ENCODE results near the gene MACROD1. TPM values are rescaled to one million over a fixed set of nuclear protein-coding genes. Genes with fewer than 3 reads are reported as not detected.

The MACROD1 gene
- total RNA-seq, 1 experiment from 2014 or later = 26.3 TPM

- H3K36me3 ChIP-seq = no peaks in the 10 kb centered on the region
- no peaks in the 10 kb centered on the region for H3K27me3 ChIP-seq
- H3K4me3 ChIP-seq = no peak overlapping the region
- peak in 1 of 2 experiments; percentile 43 for DNase-seq
- peaks cover 3% of the 10 kb centered on the region; the same call in 1 of the 2 replicates for H3K4me1 ChIP-seq
- H3K27ac ChIP-seq = no peak overlapping the region
- no peaks in the 10 kb centered on the region for H3K9me3 ChIP-seq (replicated peaks)
Observed at GRCh38 chr11:64040684-64041322, 125.1 kb downstream of the MACROD1 start.

- peaks cover 3% of the 10 kb centered on the region; the same call in 1 of the 2 replicates for H3K27me3 ChIP-seq
- H3K4me1 ChIP-seq = peaks cover 3% of the 10 kb centered on the region; the same call in 1 of the 2 replicates
- H3K27ac ChIP-seq = no peak overlapping the region
Observed at GRCh38 chr11:64039012-64039665, 126.8 kb downstream of the MACROD1 start.

GRCh38 chr11:64038500-64038899 is 127.4 kb downstream of the MACROD1 start:
- Histone ChIP-seq H3K27ac (no peak overlapping the region), H3K4me1 (peaks cover 3% of the 10 kb centered on the region; the same call in 1 of the 2 replicates), H3K27me3 (peaks cover 3% of the 10 kb centered on the region; the same call in 1 of the 2 replicates), H3K4me3 (no peak overlapping the region), H3K36me3 (no peaks in the 10 kb centered on the region), H3K9me3 (replicated peaks) (no peaks in the 10 kb centered on the region)
- no peak for DNase-seq

More at GRCh38 chr11:64039012-64039665, 126.8 kb downstream of the MACROD1 start:
- no peaks in the 10 kb centered on the region for H3K36me3 ChIP-seq
- no peak overlapping the region for H3K4me3 ChIP-seq
- DNase-seq = no peak
- H3K9me3 ChIP-seq (replicated peaks) = no peaks in the 10 kb centered on the region

DNA sequence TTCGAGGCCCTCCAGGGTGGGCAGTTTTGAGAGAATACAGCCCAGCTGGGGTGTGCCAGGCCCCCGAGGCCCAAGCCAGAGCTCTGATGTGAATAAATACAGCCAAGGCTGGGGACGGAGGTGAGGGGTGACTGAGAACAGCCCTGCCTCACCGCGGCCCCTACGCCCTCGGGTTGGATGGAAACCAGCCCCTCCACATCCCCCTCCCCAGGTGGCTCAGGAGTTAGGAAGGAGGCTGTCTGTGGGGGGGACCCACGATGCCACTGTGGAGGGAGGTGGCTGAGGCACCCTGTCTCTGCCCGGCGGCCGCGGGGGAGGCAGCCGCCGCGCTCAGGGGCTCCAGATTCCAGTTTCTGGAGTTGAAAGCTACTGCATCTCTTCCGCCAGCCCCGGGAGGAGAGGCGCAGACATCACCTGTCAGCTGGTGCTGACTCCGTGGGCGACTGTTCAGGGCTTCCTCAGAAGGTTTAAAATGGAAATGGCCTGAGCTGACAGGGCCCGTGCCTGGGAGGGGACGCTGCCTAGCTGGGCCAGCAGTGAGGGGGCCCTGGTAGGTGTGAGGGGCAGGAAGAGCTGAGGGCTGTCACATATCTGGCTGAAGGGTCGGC is 128.8 kb downstream of the MACROD1 start:
- H3K4me1 ChIP-seq = peaks cover 12% of the 10 kb centered on the region
- peak overlapping the region; percentile 28; the same call in 1 of the 2 replicates for H3K27ac ChIP-seq
- peak in 1 of 2 experiments; percentile 50 for DNase-seq
- H3K4me3 ChIP-seq = peak overlapping the region; percentile 65
- peaks cover 3% of the 10 kb centered on the region; the same call in 1 of the 2 replicates for H3K27me3 ChIP-seq
- no peaks in the 10 kb centered on the region for H3K36me3 ChIP-seq
- no peaks in the 10 kb centered on the region for H3K9me3 ChIP-seq (replicated peaks)

DNA sequence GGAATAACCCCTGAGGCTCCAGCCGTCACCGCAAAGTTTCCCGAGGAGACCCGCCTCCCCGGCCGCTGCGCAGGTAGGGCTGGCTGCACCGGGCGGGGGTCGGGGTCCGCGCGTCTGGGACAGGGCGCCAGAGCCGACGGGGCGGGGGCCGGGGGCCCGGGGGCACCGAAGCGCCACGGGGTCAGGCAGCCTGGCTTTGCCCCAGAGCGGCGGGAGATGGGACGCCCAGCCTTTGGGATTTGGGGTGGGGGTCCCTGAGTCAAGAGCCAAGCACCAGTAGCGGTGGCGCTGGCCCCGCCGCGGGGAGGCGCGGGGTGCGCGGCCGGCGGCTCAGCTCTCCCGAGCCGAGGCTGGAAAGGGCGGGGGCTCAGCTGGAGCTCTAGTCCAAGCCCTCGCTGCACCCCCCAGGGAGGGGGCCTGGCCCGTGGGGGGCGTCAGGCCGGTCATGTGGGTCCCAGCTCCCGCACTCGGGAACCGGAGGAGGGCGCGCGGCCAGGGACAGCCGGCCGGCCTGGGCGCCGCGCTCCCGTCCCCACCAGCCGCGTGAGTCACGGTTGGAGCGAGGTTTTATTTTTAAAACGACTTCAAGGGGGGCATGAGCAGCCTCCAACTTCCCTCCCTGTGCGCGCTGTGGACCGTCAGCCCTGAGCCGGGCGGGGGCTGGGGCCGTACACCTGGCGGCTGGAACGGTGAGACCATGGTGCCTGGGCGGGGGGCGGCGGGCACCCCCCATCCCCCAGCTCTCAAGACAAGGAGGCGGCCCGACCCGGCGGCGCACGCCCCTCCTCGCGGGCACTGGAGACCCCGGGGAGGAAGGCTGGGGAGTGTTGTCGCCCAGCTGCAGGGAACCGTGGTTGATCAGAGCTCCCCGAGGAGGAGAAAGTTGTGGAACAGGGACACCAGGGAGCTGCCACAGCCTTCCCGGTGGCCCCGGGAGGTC is 129.6 kb downstream of the MACROD1 start:
- peaks cover 17% of the 10 kb centered on the region for H3K4me1 ChIP-seq
- H3K36me3 ChIP-seq = no peaks in the 10 kb centered on the region
- H3K27ac ChIP-seq = peak overlapping the region; percentile 28; the same call in 1 of the 2 replicates
- H3K9me3 ChIP-seq (replicated peaks) = no peaks in the 10 kb centered on the region
- H3K4me3 ChIP-seq = peak overlapping the region; percentile 65
- peaks cover 3% of the 10 kb centered on the region; the same call in 1 of the 2 replicates for H3K27me3 ChIP-seq
- peak; percentile 61 to 70 for DNase-seq

DNA sequence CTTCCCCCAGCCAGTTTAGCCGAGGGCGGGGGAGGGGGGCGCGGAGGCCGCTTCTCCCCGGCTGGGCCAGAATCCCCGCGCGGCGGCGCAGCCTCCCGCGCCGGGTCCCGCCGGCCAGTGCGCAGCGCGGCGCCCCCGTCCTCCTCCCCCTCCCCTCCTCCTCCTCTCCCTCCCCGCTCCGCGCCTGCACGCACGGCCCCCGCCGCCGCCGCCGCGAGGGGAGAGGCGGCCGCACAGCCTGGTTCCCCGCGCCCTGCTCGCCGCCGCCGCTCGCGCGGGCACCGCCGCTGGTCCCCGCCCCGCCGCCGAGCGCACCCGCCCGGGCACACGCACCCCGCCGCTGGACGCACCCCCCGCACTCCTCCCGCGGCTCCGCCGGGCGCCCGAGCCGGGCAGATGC is 130.3 kb downstream of the MACROD1 start, which contains the start of gene FLRT1:
Gene FLRT1 (plus strand): TSS at position 356 of the 400 bp plus-strand sequence. CDS start 80,337 bp downstream, outside the sequence.
- Histone ChIP-seq H3K4me1 (peaks cover 17% of the 10 kb centered on the region), H3K27me3 (peaks cover 3% of the 10 kb centered on the region; the same call in 1 of the 2 replicates), H3K27ac (peak within 1 kb of the TSS; percentile 28; the same call in 1 of the 2 replicates), H3K9me3 (replicated peaks) (no peaks in the 10 kb centered on the region), H3K36me3 (no peaks in the 10 kb centered on the region), H3K4me3 (peak within 1 kb of the TSS; percentile 65)
- no peak for DNase-seq

- no peaks in the 10 kb centered on the region for H3K36me3 ChIP-seq
- H3K9me3 ChIP-seq (replicated peaks) = no peaks in the 10 kb centered on the region
- no peak overlapping the region for H3K27ac ChIP-seq
- H3K27me3 ChIP-seq = peaks cover 3% of the 10 kb centered on the region; the same call in 1 of the 2 replicates
- peak overlapping the region; percentile 46 for H3K4me3 ChIP-seq
- H3K4me1 ChIP-seq = peaks cover 20% of the 10 kb centered on the region
- DNase-seq = no peak
Observed at GRCh38 chr11:64035081-64035524, 130.8 kb downstream of the MACROD1 start.

- Histone ChIP-seq H3K27ac (no peak overlapping the region), H3K27me3 (peaks cover 3% of the 10 kb centered on the region; the same call in 1 of the 2 replicates), H3K4me3 (no peak overlapping the region), H3K36me3 (no peaks in the 10 kb centered on the region), H3K9me3 (replicated peaks) (no peaks in the 10 kb centered on the region), H3K4me1 (peaks cover 25% of the 10 kb centered on the region)
- DNase-seq = no peak
Observed at GRCh38 chr11:64034411-64034811, 131.5 kb downstream of the MACROD1 start.

DNA sequence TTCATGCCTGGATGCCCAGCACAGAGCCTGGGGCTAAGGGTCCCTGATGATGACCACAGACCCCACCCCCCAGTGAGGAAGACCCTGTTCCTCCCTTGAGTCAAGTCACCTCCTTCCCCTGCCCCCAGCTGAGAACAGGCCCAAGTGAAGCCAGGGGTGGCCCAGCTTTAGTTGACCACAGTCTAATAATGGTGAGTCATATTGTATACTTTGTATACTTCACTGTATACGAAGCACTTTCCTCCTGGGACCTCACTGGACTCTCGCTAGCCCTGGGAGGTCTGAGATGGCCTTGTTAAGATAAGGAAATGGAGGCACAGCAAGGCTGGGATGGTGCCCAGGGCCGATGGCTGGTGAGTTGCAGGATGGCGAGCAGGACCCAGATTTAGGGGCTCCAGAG is 133.9 kb downstream of the MACROD1 start:
- no peak for DNase-seq
- Histone ChIP-seq H3K27ac (no peak overlapping the region), H3K27me3 (peaks cover 3% of the 10 kb centered on the region; the same call in 1 of the 2 replicates), H3K36me3 (no peaks in the 10 kb centered on the region), H3K4me1 (peaks cover 36% of the 10 kb centered on the region), H3K9me3 (replicated peaks) (no peaks in the 10 kb centered on the region), H3K4me3 (no peak overlapping the region)

DNA sequence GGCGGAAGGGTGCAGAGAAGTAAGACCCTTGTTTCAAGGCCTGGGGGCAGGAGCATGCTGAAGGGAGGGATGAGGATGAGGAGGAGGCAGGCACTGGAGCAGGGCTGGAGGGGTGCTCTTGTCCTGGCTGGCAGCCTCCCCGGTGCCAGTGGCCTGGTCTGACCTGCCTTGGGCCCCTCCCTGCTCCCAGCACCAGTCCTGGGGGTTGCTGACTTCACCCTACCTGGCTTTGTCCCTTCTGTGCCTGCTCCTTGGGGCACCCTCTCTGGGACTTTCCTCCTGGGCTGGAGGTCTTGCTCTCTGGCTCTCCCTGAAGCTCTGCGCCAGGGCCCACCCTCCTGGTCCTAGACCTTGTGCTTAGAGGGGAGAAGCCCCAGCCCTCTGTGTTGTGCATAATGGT is 134.9 kb downstream of the MACROD1 start:
- Histone ChIP-seq H3K36me3 (no peaks in the 10 kb centered on the region), H3K4me3 (no peak overlapping the region), H3K27ac (no peak overlapping the region), H3K4me1 (peaks cover 39% of the 10 kb centered on the region), H3K9me3 (replicated peaks) (no peaks in the 10 kb centered on the region), H3K27me3 (peaks cover 3% of the 10 kb centered on the region; the same call in 1 of the 2 replicates)
- DNase-seq = no peak

GRCh38 chr11:64029773-64030172 is 136.1 kb downstream of the MACROD1 start:
- Histone ChIP-seq H3K27me3 (no peaks in the 10 kb centered on the region), H3K36me3 (no peaks in the 10 kb centered on the region), H3K4me3 (no peak overlapping the region), H3K4me1 (peaks cover 39% of the 10 kb centered on the region), H3K9me3 (replicated peaks) (no peaks in the 10 kb centered on the region), H3K27ac (no peak overlapping the region)
- peak; percentile 40 to 42 for DNase-seq

- H3K27ac ChIP-seq = no peak overlapping the region
- no peaks in the 10 kb centered on the region for H3K27me3 ChIP-seq
- H3K4me1 ChIP-seq = peaks cover 39% of the 10 kb centered on the region
- H3K9me3 ChIP-seq (replicated peaks) = no peaks in the 10 kb centered on the region
- H3K36me3 ChIP-seq = no peaks in the 10 kb centered on the region
- 0 out of 2 replicates have a peak overlapping the region, but pooled peaks have one; percentile 7 for H3K4me3 ChIP-seq
- DNase-seq = peak; percentile 66 to 73
Observed at GRCh38 chr11:64028398-64029115, 137.4 kb downstream of the MACROD1 start.

GRCh38 chr11:64027651-64028397 is 138.1 kb downstream of the MACROD1 start:
- Histone ChIP-seq H3K27ac (no peak overlapping the region), H3K27me3 (no peaks in the 10 kb centered on the region), H3K9me3 (replicated peaks) (no peaks in the 10 kb centered on the region), H3K4me3 (0 out of 2 replicates have a peak overlapping the region, but pooled peaks have one; percentile 7), H3K36me3 (no peaks in the 10 kb centered on the region), H3K4me1 (peaks cover 36% of the 10 kb centered on the region)
- no peak for DNase-seq

Data from SJCRH30 (cell line).